Breast epithelium (tissue), 4 donors: ENCODE data around the gene TNN. TPM values are rescaled to one million over a fixed set of nuclear protein-coding genes. Genes with fewer than 3 reads are reported as not detected.

ENCODE experiments used
- DNase-seq, 2 donors: peaks; one replicate each; pipeline ENCODE4 v3.0.0-alpha.2; 2019; ENCODE audit warnings: low spot score in 2 of 2
- H3K27ac ChIP-seq, 2 donors: fragments of 200-600 bp; sonication (generic) in 1 of 2; one replicate each; pipeline ENCODE4 v1.5.1; 2016 to 2019; ENCODE audit warnings: mild to moderate bottlenecking in 1 of 2
- H3K27me3 ChIP-seq, 2 donors: fragments of 200-600 bp; sonication (generic) in 1 of 2; one replicate each; pipeline versions ENCODE4 v1.5.1 to v1.6.0; 2017 to 2019; ENCODE audit warnings: control low read depth in 1 of 2, mild to moderate bottlenecking in 1 of 2
- H3K36me3 ChIP-seq: fragments of 200-600 bp; one replicate; pipeline ENCODE4 v1.5.1; 2019
- H3K4me1 ChIP-seq, 2 donors: fragments of 200-600 bp; sonication (generic); one replicate each; pipeline ENCODE4 v1.5.1; 2016 to 2019; ENCODE audit warnings: control low read depth in 1 of 2
- H3K4me3 ChIP-seq, 3 donors: fragments of 200-600 bp; sonication (generic); 1 replicate in 2 of 3; 2 replicates in 1 of 3; pipeline ENCODE4 v1.5.1; 2016 to 2019; ENCODE audit warnings: mild to moderate bottlenecking in 3 of 3, moderate library complexity in 2 of 3
- H3K9me3 ChIP-seq, 2 donors: fragments of 200-600 bp; sonication (generic) in 1 of 2; one replicate each; pipeline ENCODE4 v1.5.1; 2016 to 2019; ENCODE audit warnings: control low read depth in 1 of 2
- CTCF ChIP-seq, 3 donors: fragments of 450-650 bp; IDR thresholded peaks; one replicate each; pipeline ENCODE4 v1.5.1; 2016 to 2017; ENCODE audit warnings: antibody characterized with exemption in 3 of 3, mild to moderate bottlenecking in 3 of 3, moderate library complexity in 3 of 3
- POLR2A ChIP-seq: fragments of 450-650 bp; IDR thresholded peaks from one replicate; pipeline ENCODE4 v1.6.1; 2016; ENCODE audit warnings: antibody characterized with exemption, mild to moderate bottlenecking, moderate library complexity
- POLR2AphosphoS5 ChIP-seq, 3 donors: sonication (generic); formaldehyde crosslinking; IDR thresholded peaks; one replicate each; pipeline ENCODE4 v1.6.1; 2017; ENCODE audit warnings: antibody characterized with exemption in 3 of 3
- intact Hi-C: fragments of 100-400 bp; cut with DNase I; formaldehyde crosslinking; loops from one replicate; pipeline ENCODE4 v1.15.1; 2023; ENCODE audit warnings: low total_unique reads
- total RNA-seq, 3 donors: library from RNA; depleted of rRNA; stranded (reverse); fragments of >200 nt; gene quantifications; one replicate each; pipeline ENCODE4 v1.1.0, GENCODE V29; 2016

Gene TNN
- total RNA-seq, 3 donors from 2014 or later: 1.3 to 2.6 (median 1.9) TPM

- intact Hi-C loops: no loop called here
Observed at GRCh38 chr1:175116210-175116798, 48.7 kb downstream of the TNN start.

GRCh38 chr1:175116903-175117302 lies 49.3 kb downstream of the TNN start:
- DNase-seq: no peak
- intact Hi-C loops: no loop called here
- Histone ChIP-seq H3K36me3 (no peaks in the 10 kb centered on the region), H3K4me3 (no peak overlapping the region), H3K9me3 (peaks cover 19 to 23% of the 10 kb centered on the region in 2 donors), H3K27ac (no peak overlapping the region), H3K27me3 (no peaks in the 10 kb centered on the region), H3K4me1 (no peaks in the 10 kb centered on the region)
- TF ChIP-seq POLR2AphosphoS5 (IDR thresholded peaks at IDR 0.05) (no peak), CTCF (IDR thresholded peaks at IDR 0.05) (no peak), POLR2A (no peak)

More at GRCh38 chr1:175116210-175116798, 48.7 kb downstream of the TNN start:
- Histone ChIP-seq H3K36me3 (no peaks in the 10 kb centered on the region), H3K9me3 (peaks cover 19 to 23% of the 10 kb centered on the region in 2 donors), H3K4me3 (no peak overlapping the region), H3K4me1 (no peaks in the 10 kb centered on the region), H3K27me3 (no peaks in the 10 kb centered on the region), H3K27ac (no peak overlapping the region)
- TF ChIP-seq CTCF (IDR thresholded peaks at IDR 0.05) (no peak), POLR2A (no peak), POLR2AphosphoS5 (IDR thresholded peaks at IDR 0.05) (no peak)
- no peak for DNase-seq

DNA sequence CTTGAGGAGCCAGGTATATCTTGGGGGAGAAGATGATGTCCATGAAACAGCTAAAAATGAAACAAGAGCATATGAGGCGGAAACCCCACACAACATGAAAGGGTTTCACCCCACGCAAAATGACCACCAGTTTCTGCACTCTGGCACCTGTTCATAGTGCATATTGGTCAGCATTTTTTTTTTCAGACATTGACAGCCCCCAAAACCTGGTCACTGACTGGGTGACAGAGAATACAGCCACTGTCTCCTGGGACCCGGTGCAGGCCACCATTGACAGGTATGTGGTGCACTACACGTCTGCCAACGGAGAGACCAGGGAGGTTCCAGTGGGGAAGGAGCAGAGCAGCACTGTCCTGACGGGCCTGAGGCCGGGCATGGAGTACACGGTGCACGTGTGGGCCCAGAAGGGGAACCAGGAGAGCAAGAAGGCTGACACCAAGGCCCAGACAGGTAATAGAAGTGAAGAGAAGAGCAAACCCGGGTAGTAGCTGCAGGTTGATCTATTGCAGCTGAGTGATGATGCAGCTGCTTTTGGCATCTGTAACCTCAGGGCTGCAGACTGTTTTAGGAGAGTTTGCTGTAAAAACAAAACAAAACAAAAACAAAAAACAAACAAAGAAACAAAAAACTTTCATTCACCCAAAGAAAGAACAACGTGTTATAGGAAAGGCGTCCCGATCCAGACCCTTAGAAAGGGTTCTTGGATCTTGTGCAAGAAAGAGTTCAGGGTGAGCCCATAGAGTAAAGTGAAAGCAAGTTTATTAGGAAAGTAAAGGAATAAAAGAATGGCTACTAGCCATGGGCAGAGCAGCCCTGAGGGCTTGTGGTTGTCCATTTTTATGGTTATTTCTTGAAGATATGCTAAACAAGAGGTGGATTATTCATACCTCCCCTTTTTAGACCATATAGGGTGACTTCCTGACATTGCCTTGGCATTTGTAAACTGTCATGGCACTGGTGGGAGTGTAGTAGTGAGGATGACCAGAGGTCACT lies 51.0 kb downstream of the TNN start:
- Histone ChIP-seq H3K36me3 (no peaks in the 10 kb centered on the region), H3K9me3 (peaks cover 7 to 12% of the 10 kb centered on the region in 2 donors), H3K27me3 (no peaks in the 10 kb centered on the region), H3K4me1 (no peaks in the 10 kb centered on the region), H3K27ac (no peak overlapping the region), H3K4me3 (no peak overlapping the region)
- intact Hi-C loops: no loop called here
- TF ChIP-seq POLR2AphosphoS5 (IDR thresholded peaks at IDR 0.05): no peak
- TF ChIP-seq CTCF (IDR thresholded peaks at IDR 0.05): no peak
- no peak for DNase-seq

DNA sequence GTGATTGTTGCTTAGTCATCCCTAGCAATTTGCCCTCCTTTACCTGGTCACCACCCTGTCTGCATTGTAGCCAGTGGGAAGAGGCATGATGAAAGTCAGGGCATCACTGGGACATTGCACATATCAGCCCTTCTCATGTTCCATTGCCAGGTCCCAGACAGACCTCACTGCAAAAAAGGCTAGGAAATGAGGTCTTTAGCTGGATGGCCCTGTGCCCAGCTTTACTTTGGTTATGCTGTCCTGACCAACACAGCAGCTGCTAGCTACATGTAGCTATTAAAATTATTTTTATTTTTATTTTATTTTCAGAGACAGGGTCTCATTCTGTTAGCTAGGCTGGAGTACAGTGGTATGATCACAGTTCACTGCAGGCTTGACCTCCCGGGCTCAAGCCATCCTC lies 52.9 kb downstream of the TNN start:
- intact Hi-C loops: no loop called here
- no peak for DNase-seq
- Histone ChIP-seq H3K4me3 (no peak overlapping the region), H3K27ac (no peak overlapping the region), H3K9me3 (no peaks in the 10 kb centered on the region), H3K36me3 (no peaks in the 10 kb centered on the region), H3K27me3 (no peaks in the 10 kb centered on the region), H3K4me1 (no peaks in the 10 kb centered on the region)
- TF ChIP-seq POLR2AphosphoS5 (IDR thresholded peaks at IDR 0.05) (no peak), CTCF (IDR thresholded peaks at IDR 0.05) (no peak), POLR2A (no peak)

DNA sequence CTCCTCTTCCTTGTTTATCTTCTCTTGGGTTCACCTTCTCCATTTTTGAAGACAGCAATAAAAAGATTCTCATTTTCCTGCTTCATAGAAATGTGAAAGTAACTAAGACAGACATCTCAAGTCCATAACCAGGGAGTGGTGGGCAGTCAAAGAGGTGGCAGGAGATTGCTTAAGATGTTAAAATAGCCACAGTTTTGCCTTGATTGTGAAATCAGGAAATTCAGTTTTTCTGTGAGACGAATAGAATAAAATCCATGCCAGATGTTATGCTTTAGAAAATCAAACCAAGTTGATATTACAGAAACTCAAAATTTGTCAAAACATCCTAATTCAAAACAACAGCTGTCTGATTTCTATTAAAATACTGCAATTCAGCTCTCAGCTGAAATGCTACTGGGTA lies 57.2 kb downstream of the TNN start:
- no peaks in the 10 kb centered on the region for H3K9me3 ChIP-seq
- no peak overlapping the region for H3K4me3 ChIP-seq
- H3K27me3 ChIP-seq: no peaks in the 10 kb centered on the region
- peaks cover 0 to 4% of the 10 kb centered on the region in 2 donors for H3K4me1 ChIP-seq
- H3K27ac ChIP-seq: no peak overlapping the region
- no peak for TF ChIP-seq CTCF (IDR thresholded peaks at IDR 0.05)
- no peak for TF ChIP-seq POLR2AphosphoS5 (IDR thresholded peaks at IDR 0.05)
- TF ChIP-seq POLR2A: no peak
- no peak for DNase-seq
- intact Hi-C loops: no loop called here
- no peaks in the 10 kb centered on the region for H3K36me3 ChIP-seq
